Uterus (tissue), 4 donors: ENCODE results near the gene PPM1J. TPM values are rescaled to one million over a fixed set of nuclear protein-coding genes. Genes with fewer than 3 reads are reported as not detected.
A peak's percentile ranks its signal among the peaks of the same experiment; 100 is the strongest.

Experiments used
- DNase-seq, 2 donors: peaks; one replicate each; pipeline ENCODE4 v3.0.0-alpha.2; 2019 to 2020
- H3K27ac ChIP-seq, 2 donors: fragments of 200-600 bp; sonication (generic); 1 replicate in 1 of 2; 2 replicates in 1 of 2; pipeline ENCODE4 v1.5.1; 2016 to 2018
- H3K27me3 ChIP-seq, 2 donors: fragments of 200-600 bp; sonication (generic); one replicate each; pipeline ENCODE4 v1.5.1; 2018 to 2019; ENCODE audit warnings: control low read depth in 1 of 2
- H3K36me3 ChIP-seq, 2 donors: fragments of 200-600 bp; sonication (generic); one replicate each; pipeline ENCODE4 v1.5.1; 2019; ENCODE audit warnings: control low read depth in 1 of 2
- H3K4me1 ChIP-seq, 2 donors: fragments of 200-600 bp; sonication (generic); one replicate each; pipeline ENCODE4 v1.5.1; 2018 to 2019; ENCODE audit warnings: control low read depth in 1 of 2
- H3K4me3 ChIP-seq, 2 donors: fragments of 200-600 bp; sonication (generic); 1 replicate in 1 of 2; 2 replicates in 1 of 2; pipeline ENCODE4 v1.5.1; 2018 to 2019; ENCODE audit warnings: mild to moderate bottlenecking in 1 of 2
- H3K9me3 ChIP-seq, 2 donors: fragments of 200-600 bp; sonication (generic); one replicate each; pipeline ENCODE4 v1.5.1; 2019; ENCODE audit warnings: control low read depth in 1 of 2
- CTCF ChIP-seq, 4 experiments: fragments of 200-600 bp in 2 of 4; fragments of 450-650 bp in 2 of 4; sonication (generic) in 2 of 4; IDR thresholded peaks; one replicate each; pipeline ENCODE4 v1.5.1; 2016 to 2019; ENCODE audit warnings: antibody characterized with exemption in 4 of 4, mild to moderate bottlenecking in 2 of 4, moderate library complexity in 1 of 4
- POLR2A ChIP-seq, 2 donors: fragments of 450-650 bp; IDR thresholded peaks; one replicate each; pipeline ENCODE4 v1.6.1; 2016; ENCODE audit warnings: antibody characterized with exemption in 2 of 2, mild to moderate bottlenecking in 1 of 2, moderate library complexity in 1 of 2
- intact Hi-C: fragments of 100-400 bp; cut with DNase I; formaldehyde crosslinking; loops from one replicate; pipeline ENCODE4 v1.15.1; 2023; ENCODE audit warnings: low total_unique reads
- total RNA-seq, 4 donors: library from RNA; depleted of rRNA in 3 of 4; stranded (reverse); fragments of >200 nt in 3 of 4; gene quantifications; one replicate each; pipeline versions ENCODE4 v1.1.0 to v1.2.4, GENCODE V29; 2014 to 2023
- donor health status: DM: yes; HTN: yes; CAD: no.

PPM1J gene
- total RNA-seq, 4 donors from 2014 or later, result 0.90 to 4.2 (median 2.6) TPM; not detected in 1

- Histone ChIP-seq H3K4me3 (peak overlapping the region; percentile 39 to 70), H3K9me3 (no peaks in the 10 kb centered on the region), H3K36me3 (no peaks in the 10 kb centered on the region), H3K27me3 (no peaks in the 10 kb centered on the region), H3K27ac (peak overlapping the region; percentile 15 to 79), H3K4me1 (peaks cover 0 to 13% of the 10 kb centered on the region in 2 donors)
- peak in 1 of 4 experiments; percentile 7 for TF ChIP-seq CTCF (IDR thresholded peaks at IDR 0.05)
- peak in 1 of 2 donors; percentile 20 for TF ChIP-seq POLR2A (IDR thresholded peaks at IDR 0.05)
- peak in 1 of 2 donors; percentile 41 for DNase-seq
- intact Hi-C loops, result loop anchor here (5.0 to 10.0 kb wide), 2 partner anchors 243 to 250 kb away; partner anchors contain the start of gene SLC16A1
Measured at GRCh38 chr1:112714313-112715263, 544 bp downstream of the PPM1J start.

GRCh38 chr1:112713466-112714312 is 1.4 kb downstream of the PPM1J start:
- peak in 1 of 2 donors; percentile 24 for DNase-seq
- H3K4me3 ChIP-seq, result peak overlapping the region; percentile 39 to 70
- H3K4me1 ChIP-seq, result peaks cover 0 to 13% of the 10 kb centered on the region in 2 donors
- H3K9me3 ChIP-seq, result no peaks in the 10 kb centered on the region
- H3K36me3 ChIP-seq, result no peaks in the 10 kb centered on the region
- H3K27ac ChIP-seq, result peak overlapping the region in 1 of 2 donors; percentile 15
- no peaks in the 10 kb centered on the region for H3K27me3 ChIP-seq
- TF ChIP-seq POLR2A (IDR thresholded peaks at IDR 0.05) (no peak), CTCF (IDR thresholded peaks at IDR 0.05) (no peak)
- intact Hi-C loops, result loop anchor here (10.0 kb wide), 1 partner anchor 249 kb away; no protein-coding TSS in a partner anchor

- DNase-seq, result no peak
- no peaks in the 10 kb centered on the region for H3K36me3 ChIP-seq
- H3K27me3 ChIP-seq, result no peaks in the 10 kb centered on the region
- no peaks in the 10 kb centered on the region for H3K9me3 ChIP-seq
- TF ChIP-seq CTCF (IDR thresholded peaks at IDR 0.05) (no peak), POLR2A (IDR thresholded peaks at IDR 0.05) (no peak)
- intact Hi-C loops, result loop anchor here (10.0 kb wide), 1 partner anchor 248 kb away; no protein-coding TSS in a partner anchor
- H3K4me1 ChIP-seq, result peaks cover 0 to 13% of the 10 kb centered on the region in 2 donors
- no peak overlapping the region for H3K4me3 ChIP-seq
- H3K27ac ChIP-seq, result no peak overlapping the region
Measured at GRCh38 chr1:112712701-112713128, 2.4 kb downstream of the PPM1J start.

GRCh38 chr1:112712191-112712590 is 2.9 kb downstream of the PPM1J start:
- intact Hi-C loops, result loop anchor here (10.0 kb wide), 1 partner anchor 247 kb away; no protein-coding TSS in a partner anchor
- no peaks in the 10 kb centered on the region for H3K36me3 ChIP-seq
- no peak overlapping the region for H3K27ac ChIP-seq
- peaks cover 0 to 13% of the 10 kb centered on the region in 2 donors for H3K4me1 ChIP-seq
- no peaks in the 10 kb centered on the region for H3K27me3 ChIP-seq
- no peak overlapping the region for H3K4me3 ChIP-seq
- DNase-seq, result no peak
- H3K9me3 ChIP-seq, result no peaks in the 10 kb centered on the region
- TF ChIP-seq POLR2A (IDR thresholded peaks at IDR 0.05) (no peak), CTCF (IDR thresholded peaks at IDR 0.05) (no peak)
